HG02678 (cell line): ENCODE data around the gene MAN2B2.

Experiments
- ATAC-seq: cut with Tn5 transposase; IDR thresholded peaks from one replicate; pipeline ENCODE4 v1.9.1; 2021; ENCODE audit warnings: mild to moderate bottlenecking, moderate library complexity; ENCODE audit not compliant: unreplicated experiment

The MAN2B2 gene

GRCh38 chr4:6592804-6593563 lies 18.0 kb downstream of the MAN2B2 start:
- ATAC-seq = no peak

GRCh38 chr4:6594341-6594740 lies 19.4 kb downstream of the MAN2B2 start:
- no peak for ATAC-seq

GRCh38 chr4:6594826-6595355 lies 19.9 kb downstream of the MAN2B2 start:
- no peak for ATAC-seq

- ATAC-seq = no peak
Measured at GRCh38 chr4:6595897-6596537, 21.0 kb downstream of the MAN2B2 start.

- ATAC-seq = no peak
Measured at GRCh38 chr4:6596948-6597347, 22.0 kb downstream of the MAN2B2 start.

GRCh38 chr4:6598127-6598526 lies 23.1 kb downstream of the MAN2B2 start:
- no peak for ATAC-seq

GRCh38 chr4:6598641-6599040 lies 23.7 kb downstream of the MAN2B2 start:
- no peak for ATAC-seq

GRCh38 chr4:6601661-6602250 lies 26.8 kb downstream of the MAN2B2 start:
- no peak for ATAC-seq

GRCh38 chr4:6602289-6602688 lies 27.3 kb downstream of the MAN2B2 start:
- ATAC-seq = no peak

- no peak for ATAC-seq
Measured at GRCh38 chr4:6603128-6603527, 28.1 kb downstream of the MAN2B2 start.

GRCh38 chr4:6605114-6605513 lies 30.1 kb downstream of the MAN2B2 start:
- ATAC-seq = no peak

- ATAC-seq = no peak
Measured at GRCh38 chr4:6605605-6606004, 30.6 kb downstream of the MAN2B2 start.

GRCh38 chr4:6606465-6607235 lies 31.7 kb downstream of the MAN2B2 start:
- no peak for ATAC-seq

GRCh38 chr4:6607368-6608055 lies 32.5 kb downstream of the MAN2B2 start:
- ATAC-seq = no peak

- no peak for ATAC-seq
Measured at GRCh38 chr4:6608758-6609414, 33.9 kb downstream of the MAN2B2 start.

GRCh38 chr4:6609415-6610079 lies 34.6 kb downstream of the MAN2B2 start:
- ATAC-seq = no peak

- no peak for ATAC-seq
Measured at GRCh38 chr4:6610856-6611430, 36.0 kb downstream of the MAN2B2 start.

GRCh38 chr4:6612961-6613675 lies 38.1 kb downstream of the MAN2B2 start:
- ATAC-seq = no peak
